ENCODE results near the gene TEX264.

Gene TEX264

GRCh38 chr3:51703761-51704510 lies 32.9 kb downstream of the TEX264 start:
- no peak for DNase-seq (ENCODE audit: low read depth)
- no peak overlapping the region for H3K4me3 ChIP-seq (replicated peaks; ENCODE audit: low read depth, low read length)
- TF ChIP-seq CTCF (IDR thresholded peaks at IDR 0.05; ENCODE audit: low read length, missing control alignments), result no peak

- DNase-seq (ENCODE audit: low read depth), result no peak
- no peak overlapping the region for H3K4me3 ChIP-seq (replicated peaks; ENCODE audit: low read depth, low read length)
- no peak for TF ChIP-seq CTCF (IDR thresholded peaks at IDR 0.05; ENCODE audit: low read length, missing control alignments)
Measured at GRCh38 chr3:51704511-51704950, 33.5 kb downstream of the TEX264 start.

GRCh38 chr3:51705276-51706020 lies 34.4 kb downstream of the TEX264 start:
- no peak for TF ChIP-seq CTCF (IDR thresholded peaks at IDR 0.05; ENCODE audit: low read length, missing control alignments)
- DNase-seq (ENCODE audit: low read depth), result no peak
- no peak overlapping the region for H3K4me3 ChIP-seq (replicated peaks; ENCODE audit: low read depth, low read length)

GRCh38 chr3:51706021-51706485 lies 35.0 kb downstream of the TEX264 start:
- no peak overlapping the region for H3K4me3 ChIP-seq (replicated peaks; ENCODE audit: low read depth, low read length)
- no peak for DNase-seq (ENCODE audit: low read depth)
- TF ChIP-seq CTCF (IDR thresholded peaks at IDR 0.05; ENCODE audit: low read length, missing control alignments), result no peak

GRCh38 chr3:51706788-51707731 lies 36.0 kb downstream of the TEX264 start, which contains the start of gene GRM2:
GRM2 (plus strand) TSS chr3:51707068; CDS start chr3:51708984, 1,916 bp downstream.
- no peak for TF ChIP-seq CTCF (IDR thresholded peaks at IDR 0.05; ENCODE audit: low read length, missing control alignments)
- DNase-seq (ENCODE audit: low read depth), result peak; percentile 90
- peak within 1 kb of the TSS; percentile 41 for H3K4me3 ChIP-seq (replicated peaks; ENCODE audit: low read depth, low read length)

GRCh38 chr3:51708216-51708845 lies 37.3 kb downstream of the TEX264 start:
- TF ChIP-seq CTCF (IDR thresholded peaks at IDR 0.05; ENCODE audit: low read length, missing control alignments), result no peak
- no peak for DNase-seq (ENCODE audit: low read depth)
- no peak overlapping the region for H3K4me3 ChIP-seq (replicated peaks; ENCODE audit: low read depth, low read length)

Measured in fibroblast of pulmonary artery (primary cell).